NOMO-1 treated with DMSO at 0.1 percent for 48 hours (cell line): ENCODE results near the gene HMOX1.

ENCODE experiments used
- DNase-seq: peaks from one replicate; lab custom pipeline; 2025; ENCODE audit not compliant: unreplicated experiment; lab: John Stamatoyannopoulos, UW

Gene HMOX1

GRCh38 chr22:35349704-35350538 lies 31.0 kb upstream of the HMOX1 start:
- DNase-seq = no peak

GRCh38 chr22:35350539-35351503 lies 30.1 kb upstream of the HMOX1 start:
- DNase-seq = peak; percentile 80

- DNase-seq = peak; percentile 91
Measured at GRCh38 chr22:35352214-35353111, 28.4 kb upstream of the HMOX1 start.

- no peak for DNase-seq
Measured at GRCh38 chr22:35353318-35353717, 27.6 kb upstream of the HMOX1 start.

- no peak for DNase-seq
Measured at GRCh38 chr22:35354068-35354467, 26.8 kb upstream of the HMOX1 start.

- DNase-seq = no peak
Measured at GRCh38 chr22:35357883-35358621, 22.8 kb upstream of the HMOX1 start.

- DNase-seq = no peak
Measured at GRCh38 chr22:35359380-35360065, 21.4 kb upstream of the HMOX1 start.

GRCh38 chr22:35361001-35361558 lies 19.8 kb upstream of the HMOX1 start:
- DNase-seq = no peak

GRCh38 chr22:35363566-35364086 lies 17.3 kb upstream of the HMOX1 start:
- no peak for DNase-seq

- DNase-seq = peak; percentile 44
Measured at GRCh38 chr22:35364230-35364629, 16.7 kb upstream of the HMOX1 start.

GRCh38 chr22:35367331-35367886 lies 13.5 kb upstream of the HMOX1 start:
- peak; percentile 82 for DNase-seq

GRCh38 chr22:35368386-35368785 lies 12.5 kb upstream of the HMOX1 start:
- DNase-seq = no peak

- no peak for DNase-seq
Measured at GRCh38 chr22:35369996-35370395, 10.9 kb upstream of the HMOX1 start.

- DNase-seq = no peak
Measured at GRCh38 chr22:35373781-35374180, 7.1 kb upstream of the HMOX1 start.

- DNase-seq = peak; percentile 12
Measured at GRCh38 chr22:35375031-35375430, 5.9 kb upstream of the HMOX1 start.

GRCh38 chr22:35375526-35375925 lies 5.4 kb upstream of the HMOX1 start:
- DNase-seq = no peak

- peak; percentile 99 for DNase-seq
Measured at GRCh38 chr22:35376728-35377472, 4.0 kb upstream of the HMOX1 start.

- peak; percentile 29 for DNase-seq
Measured at GRCh38 chr22:35377735-35378134, 3.2 kb upstream of the HMOX1 start.
